GM18526 (cell line): ENCODE data around the gene ALDH1B1.

Experiments
- POLR2A ChIP-seq: IDR thresholded peaks from 3 replicates; pipeline ENCODE4 v1.6.1; 2011; ENCODE audit not compliant: insufficient read length; ENCODE audit errors: extremely low read depth

Gene ALDH1B1

DNA sequence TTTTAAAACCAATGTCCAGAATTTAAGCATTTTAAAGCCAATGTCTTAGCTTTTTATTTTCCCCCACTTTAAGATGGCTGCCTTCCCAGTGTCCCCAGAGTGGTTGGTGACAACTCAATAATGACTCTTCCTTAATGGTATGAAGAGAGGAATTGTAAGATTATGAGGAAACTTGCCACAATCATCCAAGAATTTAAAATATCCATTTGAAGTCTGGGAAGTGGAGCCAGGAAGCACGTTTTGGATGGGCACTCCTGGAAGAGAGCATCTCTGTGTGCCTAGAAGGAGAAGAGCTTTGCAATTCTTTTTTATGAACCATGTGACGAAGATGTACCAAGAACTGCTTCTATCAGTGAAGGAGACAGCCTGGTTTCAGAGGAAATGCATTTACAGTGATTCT, 43.0 kb downstream of the ALDH1B1 start:
- no peak for TF ChIP-seq POLR2A

- TF ChIP-seq POLR2A: no peak
Observed at GRCh38 chr9:38436708-38437107, 44.2 kb downstream of the ALDH1B1 start.

GRCh38 chr9:38437193-38437823, 44.8 kb downstream of the ALDH1B1 start:
- TF ChIP-seq POLR2A: no peak

DNA sequence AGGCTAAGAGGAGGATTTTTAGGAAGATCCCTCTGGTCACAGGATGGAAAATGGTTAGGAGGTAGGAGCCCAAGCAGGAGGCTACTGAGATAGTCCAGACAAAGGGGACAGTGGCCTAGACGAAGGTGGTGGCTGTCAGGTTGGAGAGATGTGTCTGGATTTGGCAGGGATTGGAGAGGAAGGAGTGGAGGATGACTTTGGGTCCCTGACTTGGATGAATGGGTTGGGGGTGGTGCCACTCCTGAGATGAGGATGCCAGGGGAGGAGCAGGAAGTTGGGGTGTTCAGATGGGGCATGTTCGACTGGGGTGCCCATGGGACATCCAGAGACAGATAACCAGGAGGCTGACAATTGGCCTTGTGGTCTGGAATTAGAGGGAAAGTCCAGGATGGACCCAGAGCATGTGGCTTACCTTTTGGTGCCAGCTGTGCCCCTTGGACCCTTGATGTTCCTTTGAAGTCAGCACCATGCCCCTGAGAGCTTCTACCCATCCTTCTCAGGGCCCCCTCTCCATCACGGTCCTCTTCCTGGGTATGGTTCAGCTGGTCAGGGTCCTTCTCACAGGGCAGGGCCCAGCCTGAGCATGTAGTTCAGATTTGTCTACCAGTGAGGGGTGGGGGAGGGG, 46.9 kb downstream of the ALDH1B1 start:
- no peak for TF ChIP-seq POLR2A

- no peak for TF ChIP-seq POLR2A
Observed at GRCh38 chr9:38439916-38440301, 47.4 kb downstream of the ALDH1B1 start.

DNA sequence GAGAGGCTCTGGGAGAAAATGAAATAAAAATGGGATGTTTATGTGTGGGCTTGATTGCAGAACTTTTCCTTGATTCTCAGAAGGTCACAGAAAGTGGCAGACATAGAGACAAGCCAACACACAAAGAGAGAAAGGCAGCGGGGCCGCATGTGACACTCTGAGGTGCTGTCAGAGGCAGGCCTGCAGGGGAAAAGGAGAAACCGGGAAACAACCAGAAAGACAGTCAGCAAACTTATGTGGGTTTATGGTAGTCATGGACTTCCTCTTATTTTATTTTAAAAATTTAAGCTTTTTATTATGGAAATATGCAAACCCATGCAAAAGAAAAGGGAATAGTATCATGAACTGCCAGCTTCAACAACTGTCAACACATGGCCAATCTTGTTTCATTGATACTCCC, 48.0 kb downstream of the ALDH1B1 start:
- TF ChIP-seq POLR2A: no peak

GRCh38 chr9:38441347-38442085, 49.0 kb downstream of the ALDH1B1 start:
- no peak for TF ChIP-seq POLR2A

- TF ChIP-seq POLR2A: no peak
Observed at GRCh38 chr9:38442473-38443096, 50.1 kb downstream of the ALDH1B1 start.

- no peak for TF ChIP-seq POLR2A
Observed at GRCh38 chr9:38443181-38443580, 50.7 kb downstream of the ALDH1B1 start.

GRCh38 chr9:38443597-38443996, 51.1 kb downstream of the ALDH1B1 start:
- no peak for TF ChIP-seq POLR2A

DNA sequence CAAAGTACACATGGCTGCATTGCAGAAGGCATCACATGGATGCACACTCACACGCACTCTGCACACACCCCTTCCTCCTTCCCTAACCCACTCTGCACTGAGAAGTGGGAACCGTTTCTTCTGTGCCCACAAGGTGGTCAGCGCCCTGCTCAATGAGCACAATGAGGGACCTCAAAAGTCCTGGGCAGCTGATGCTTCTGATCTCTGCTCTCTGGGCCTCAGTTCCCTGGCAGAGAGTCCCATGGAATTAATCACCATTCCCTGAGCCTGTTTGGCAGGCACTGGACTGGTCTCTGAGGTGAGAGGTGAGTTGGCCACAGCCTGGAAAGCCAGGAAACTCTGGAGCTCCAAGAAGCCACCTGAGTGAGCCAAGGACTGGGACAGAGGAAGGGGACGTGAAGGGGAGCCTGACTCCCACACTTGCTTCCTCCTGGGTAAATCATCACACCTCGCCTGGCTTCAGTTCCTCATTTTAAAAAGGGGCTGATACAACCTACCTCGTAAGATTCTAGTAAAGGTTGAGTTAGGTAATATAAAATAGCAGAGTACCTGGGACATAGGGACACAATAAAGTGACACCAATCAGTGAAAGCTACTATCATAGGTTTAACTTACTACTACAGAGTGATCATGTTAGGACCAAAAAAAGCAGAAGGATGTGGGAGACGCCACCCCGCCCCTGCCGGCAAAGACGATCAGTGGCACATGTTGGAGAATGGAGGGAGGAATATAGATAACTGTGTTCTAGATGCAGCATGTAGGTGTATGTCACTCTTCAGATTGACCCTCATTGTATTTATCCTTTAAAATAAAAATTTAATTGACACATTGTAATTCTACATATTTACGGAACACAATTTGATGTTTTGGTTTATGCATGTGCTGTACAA, 52.9 kb downstream of the ALDH1B1 start:
- TF ChIP-seq POLR2A: no peak

GRCh38 chr9:38447703-38448102, 55.2 kb downstream of the ALDH1B1 start:
- no peak for TF ChIP-seq POLR2A
